ENCODE data around the gene ABHD12B.
"Not testable (repeated sequence)": the region's sequence is repeated elsewhere in the genome, so short reads cannot be mapped to it uniquely, and the experiment has no call there.

Gene ABHD12B

GRCh38 chr14:50883827-50884197, 12.0 kb downstream of the ABHD12B start:
- Histone ChIP-seq H3K9me3 (ENCODE audit: severe bottlenecking) (no peaks in the 10 kb centered on the region), H3K27me3 (ENCODE audit: insufficient read depth, poor library complexity, severe bottlenecking) (no peaks in the 10 kb centered on the region), H3K27ac (ENCODE audit: poor library complexity, severe bottlenecking) (no peak overlapping the region), H3K4me3 (ENCODE audit: severe bottlenecking) (no peak overlapping the region), H3K4me1 (ENCODE audit: insufficient read depth, poor library complexity, severe bottlenecking) (no peaks in the 10 kb centered on the region), H3K36me3 (ENCODE audit: low read depth) (no peaks in the 10 kb centered on the region; the same call in 1 of the 2 replicates)
- no peak for ATAC-seq (ENCODE audit: low read depth)
- TF ChIP-seq CTCF (IDR thresholded peaks at IDR 0.05; ENCODE audit: poor library complexity, severe bottlenecking): no peak
- DNase-seq (ENCODE audit: low spot score): no peak

- no peaks in the 10 kb centered on the region for H3K4me1 ChIP-seq (ENCODE audit: insufficient read depth, poor library complexity, severe bottlenecking)
- no peak for DNase-seq (ENCODE audit: low spot score)
- no peaks in the 10 kb centered on the region for H3K9me3 ChIP-seq (ENCODE audit: severe bottlenecking)
- ATAC-seq (ENCODE audit: low read depth): no peak
- H3K36me3 ChIP-seq (ENCODE audit: low read depth): no peaks in the 10 kb centered on the region; the same call in 1 of the 2 replicates
- no peak overlapping the region for H3K4me3 ChIP-seq (ENCODE audit: severe bottlenecking)
- TF ChIP-seq CTCF (IDR thresholded peaks at IDR 0.05; ENCODE audit: poor library complexity, severe bottlenecking): no peak
- H3K27me3 ChIP-seq (ENCODE audit: insufficient read depth, poor library complexity, severe bottlenecking): no peaks in the 10 kb centered on the region
- no peak overlapping the region for H3K27ac ChIP-seq (ENCODE audit: poor library complexity, severe bottlenecking)
Observed at GRCh38 chr14:50887476-50887875, 15.6 kb downstream of the ABHD12B start.

GRCh38 chr14:50892255-50892654, 20.4 kb downstream of the ABHD12B start:
- H3K4me3 ChIP-seq (ENCODE audit: severe bottlenecking): no peak overlapping the region
- no peak for TF ChIP-seq CTCF (IDR thresholded peaks at IDR 0.05; ENCODE audit: poor library complexity, severe bottlenecking)

GRCh38 chr14:50896421-50896820, 24.6 kb downstream of the ABHD12B start:
- not testable (repeated sequence) for H3K36me3 ChIP-seq (ENCODE audit: low read depth); H3K4me3 ChIP-seq (ENCODE audit: severe bottlenecking); H3K27me3 ChIP-seq (ENCODE audit: insufficient read depth, poor library complexity, severe bottlenecking); H3K9me3 ChIP-seq (ENCODE audit: severe bottlenecking); DNase-seq (ENCODE audit: low spot score)
- ATAC-seq (ENCODE audit: low read depth): peak; percentile 67; the same call in 2 of the 3 replicates
- H3K27ac ChIP-seq (ENCODE audit: poor library complexity, severe bottlenecking): peak overlapping the region; percentile 71
- peaks cover 16% of the 10 kb centered on the region for H3K4me1 ChIP-seq (ENCODE audit: insufficient read depth, poor library complexity, severe bottlenecking)

More at GRCh38 chr14:50892255-50892654, 20.4 kb downstream of the ABHD12B start:
- Histone ChIP-seq H3K9me3 (ENCODE audit: severe bottlenecking) (no peaks in the 10 kb centered on the region), H3K27ac (ENCODE audit: poor library complexity, severe bottlenecking) (no peak overlapping the region), H3K4me1 (ENCODE audit: insufficient read depth, poor library complexity, severe bottlenecking) (peaks cover 14% of the 10 kb centered on the region), H3K27me3 (ENCODE audit: insufficient read depth, poor library complexity, severe bottlenecking) (no peaks in the 10 kb centered on the region), H3K36me3 (ENCODE audit: low read depth) (peaks cover 4% of the 10 kb centered on the region; the same call in 1 of the 2 replicates)
- DNase-seq (ENCODE audit: low spot score): no peak
- ATAC-seq (ENCODE audit: low read depth): no peak

- Histone ChIP-seq H3K27ac (ENCODE audit: poor library complexity, severe bottlenecking) (peak overlapping the region; percentile 71), H3K4me1 (ENCODE audit: insufficient read depth, poor library complexity, severe bottlenecking) (peaks cover 16% of the 10 kb centered on the region), H3K36me3 (ENCODE audit: low read depth) (0 out of 2 replicates have a peak, but pooled peaks cover 14% of the 10 kb centered on the region)
- H3K9me3 ChIP-seq (ENCODE audit: severe bottlenecking); ATAC-seq (ENCODE audit: low read depth); DNase-seq (ENCODE audit: low spot score); H3K4me3 ChIP-seq (ENCODE audit: severe bottlenecking); H3K27me3 ChIP-seq (ENCODE audit: insufficient read depth, poor library complexity, severe bottlenecking): not testable (repeated sequence)
Observed at GRCh38 chr14:50897005-50897404, 25.2 kb downstream of the ABHD12B start.

GRCh38 chr14:50897658-50898175, 25.9 kb downstream of the ABHD12B start:
- Histone ChIP-seq H3K4me3 (ENCODE audit: severe bottlenecking) (no peak overlapping the region), H3K4me1 (ENCODE audit: insufficient read depth, poor library complexity, severe bottlenecking) (peaks cover 16% of the 10 kb centered on the region), H3K36me3 (ENCODE audit: low read depth) (peaks cover 19% of the 10 kb centered on the region; the same call in 1 of the 2 replicates), H3K27me3 (ENCODE audit: insufficient read depth, poor library complexity, severe bottlenecking) (no peaks in the 10 kb centered on the region), H3K27ac (ENCODE audit: poor library complexity, severe bottlenecking) (peak overlapping the region; percentile 71), H3K9me3 (ENCODE audit: severe bottlenecking) (no peaks in the 10 kb centered on the region)
- DNase-seq (ENCODE audit: low spot score) (no peak), ATAC-seq (ENCODE audit: low read depth) (no peak)
- TF ChIP-seq CTCF (IDR thresholded peaks at IDR 0.05; ENCODE audit: poor library complexity, severe bottlenecking): no peak

Data from RWPE2 (cell line).